K562 (cell line): ENCODE results near the gene RNF168. TPM values are rescaled to one million over a fixed set of nuclear protein-coding genes. Genes with fewer than 3 reads are reported as not detected.

Experiments
- ASH1L ChIP-seq: fragments of 450-650 bp; IDR thresholded peaks from 2 replicates; pipeline ENCODE4 v1.6.1; 2018; ENCODE audit warnings: borderline replicate concordance, mild to moderate bottlenecking, low read depth; ENCODE audit not compliant: partially characterized antibody
- BRD9 ChIP-seq: fragments of 450-650 bp; IDR thresholded peaks from 2 replicates; pipeline ENCODE4 v1.6.1; 2018; ENCODE audit warnings: low read depth; ENCODE audit not compliant: partially characterized antibody
- ETV5 ChIP-seq: sonication (generic); formaldehyde crosslinking; IDR thresholded peaks from 2 replicates; pipeline ENCODE4 v1.4.0; 2020; ENCODE audit warnings: low read depth, mild to moderate bottlenecking, missing genetic modification reagents
- FOXJ2 ChIP-seq: fragments of 200-800 bp; sonication (Bioruptor generic); IDR thresholded peaks from 2 replicates; pipeline ENCODE4 v1.6.1; 2016; ENCODE audit warnings: missing genetic modification characterization, missing compliant biosample characterization
- GTF2E2 ChIP-seq: fragments of 200-800 bp; sonication (Bioruptor generic); IDR thresholded peaks from 2 replicates; pipeline ENCODE4 v1.6.1; 2016; ENCODE audit warnings: missing genetic modification characterization, missing compliant biosample characterization
- GTF2F1 ChIP-seq: IDR thresholded peaks from 2 replicates; pipeline ENCODE4 v1.6.1; 2011; ENCODE audit warnings: low read depth, low read length, improper control_type of control experiment
- HDAC1 ChIP-seq, 2 experiments: fragments of 450-650 bp; IDR thresholded peaks; 2 replicates each; pipeline ENCODE4 v1.6.1; 2016 to 2017; ENCODE audit warnings: inconsistent platforms in 1 of 2, mild to moderate bottlenecking in 1 of 2, moderate library complexity in 1 of 2
- HDGF ChIP-seq: fragments of 450-650 bp; IDR thresholded peaks from 2 replicates; pipeline ENCODE4 v1.6.1; 2016
- MAFG ChIP-seq: fragments of 450-650 bp; conservative IDR thresholded peaks from 2 replicates; pipeline ENCODE4 v1.6.1; 2016; ENCODE audit warnings: missing genetic modification characterization, missing compliant biosample characterization
- MAX ChIP-seq: sonication (generic); formaldehyde crosslinking; IDR thresholded peaks from 2 replicates; pipeline ENCODE4 v1.9.0; 2022; ENCODE audit warnings: mild to moderate bottlenecking, missing genetic modification reagents
- MYC ChIP-seq, 2 experiments: fragments of 250-450 bp in 1 of 2; sonication (Bioruptor Pico) in 1 of 2; IDR thresholded peaks; 2 replicates each; pipeline versions ENCODE4 v1.5.1 to v1.6.1; 2012 to 2021; ENCODE audit warnings: low read depth in 2 of 2, borderline replicate concordance in 1 of 2, improper control_type of control experiment in 1 of 2, low read length in 1 of 2, mild to moderate bottlenecking in 1 of 2, moderate library complexity in 1 of 2
- PHB2 ChIP-seq: fragments of 450-650 bp; IDR thresholded peaks from 2 replicates; pipeline ENCODE4 v1.6.1; 2017; ENCODE audit warnings: low read depth
- POLR2A ChIP-seq: fragments of 450-650 bp; conservative IDR thresholded peaks from 2 replicates; pipeline ENCODE4 v1.6.1; 2016
- RCOR1 ChIP-seq, 2 experiments: IDR thresholded peaks; 2 replicates each; pipeline ENCODE4 v1.6.1; 2012; ENCODE audit warnings: low read depth in 2 of 2, low read length in 2 of 2, borderline replicate concordance in 1 of 2, improper control_type of control experiment in 1 of 2
- SETDB1 ChIP-seq: IDR thresholded peaks from one replicate; pipeline ENCODE4 v1.6.1; 2012; ENCODE audit warnings: low read length, control low read depth, inconsistent platforms
- TRIM25 ChIP-seq: fragments of 450-650 bp; IDR thresholded peaks from 2 replicates; pipeline ENCODE4 v1.7.0; 2016; ENCODE audit warnings: borderline replicate concordance
- ZBTB17 ChIP-seq: fragments of 450-650 bp; formaldehyde crosslinking; IDR thresholded peaks from 2 replicates; pipeline ENCODE4 v1.4.0; 2020; ENCODE audit warnings: mild to moderate bottlenecking
- ZNF134 ChIP-seq: fragments of 250-450 bp; sonication (Bioruptor Pico); conservative IDR thresholded peaks from 2 replicates; pipeline ENCODE4 v1.4.0; 2020
- ZNF384 ChIP-seq: IDR thresholded peaks from 2 replicates; pipeline ENCODE4 v1.6.1; 2012; ENCODE audit warnings: low read depth, low read length, improper control_type of control experiment
- ZNF79 ChIP-seq: fragments of 250-450 bp; sonication (Bioruptor Pico); IDR thresholded peaks from 2 replicates; pipeline ENCODE4 v1.4.0; 2020; ENCODE audit warnings: low read depth, mild to moderate bottlenecking, moderate library complexity
- polyA plus RNA-seq, 8 experiments: library from polyadenylated mRNA; depleted of rRNA in 4 of 8; stranded (reverse) in 5 of 8; unstranded in 3 of 8; fragments of >200 nt; fragmentation: Nextera tagmentation in 2 of 8; fragmentation: Illumina TruSeq in 1 of 8; extraction: Ambion mirVana in 2 of 8; extraction: Trizol in 1 of 8; gene quantifications; 2 replicates each; pipeline versions ENCODE4 v1.2.1 to v1.2.3, GENCODE V29; 2011 to 2014; ENCODE audit warnings: inconsistent platforms in 1 of 8, missing spikeins in 1 of 8
- total RNA-seq, 7 experiments: library from RNA; depleted of rRNA in 6 of 7; stranded (reverse); fragments of >200 nt in 6 of 7; fragmentation: Illumina TruSeq in 2 of 7; extraction: Trizol in 2 of 7; gene quantifications; 2 replicates each; pipeline versions ENCODE4 v1.2.1 to v1.2.3, GENCODE V29; 2011 to 2021; ENCODE audit warnings: low replicate concordance in 1 of 7
- TF ChIP-seq, protein P1 (sequence below): fragments of 250-450 bp; sonication (Bioruptor Pico); IDR thresholded peaks from 2 replicates; pipeline ENCODE4 v1.5.0; 2022; ENCODE audit warnings: mild to moderate bottlenecking
- TF ChIP-seq, protein P2 (sequence below): sonication (generic); formaldehyde crosslinking; IDR thresholded peaks from 2 replicates; pipeline ENCODE4 v1.8.1; 2022; ENCODE audit warnings: missing genetic modification reagents
- TF ChIP-seq, protein P3 (sequence below): fragments of 450-650 bp; conservative IDR thresholded peaks from 2 replicates; pipeline ENCODE4 v1.6.1; 2016; ENCODE audit warnings: missing genetic modification characterization, low read depth, mild to moderate bottlenecking, missing compliant biosample characterization, moderate library complexity

Gene RNF168
- total and polyA plus RNA-seq, 9 of the 15 experiments (the other 6 are each of a cell fraction or from before 2014, with no cell fraction given) = 6.0 to 32.1 (median 16.6) TPM

DNA sequence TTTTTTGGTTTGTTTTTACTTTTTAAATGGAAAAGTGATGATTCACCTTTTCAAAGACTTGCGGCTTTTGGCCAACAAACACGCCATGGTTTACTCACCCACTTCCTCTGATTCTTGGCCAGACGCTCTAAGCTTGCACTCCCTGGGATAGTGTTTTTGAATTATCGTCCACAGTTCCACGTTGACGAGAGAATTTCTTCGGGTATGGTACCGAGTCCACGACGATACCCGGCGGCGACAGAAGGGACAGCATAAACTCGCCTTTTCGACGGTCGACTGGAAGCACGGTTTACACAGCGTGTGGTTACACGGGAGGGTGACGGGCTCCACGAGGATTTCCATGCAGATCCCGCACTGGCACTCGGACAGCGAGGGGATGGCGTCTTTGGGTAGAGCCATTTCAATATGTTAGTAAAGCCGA, 783 bp downstream of the RNF168 start (continued):
- TF ChIP-seq, protein P1, sequence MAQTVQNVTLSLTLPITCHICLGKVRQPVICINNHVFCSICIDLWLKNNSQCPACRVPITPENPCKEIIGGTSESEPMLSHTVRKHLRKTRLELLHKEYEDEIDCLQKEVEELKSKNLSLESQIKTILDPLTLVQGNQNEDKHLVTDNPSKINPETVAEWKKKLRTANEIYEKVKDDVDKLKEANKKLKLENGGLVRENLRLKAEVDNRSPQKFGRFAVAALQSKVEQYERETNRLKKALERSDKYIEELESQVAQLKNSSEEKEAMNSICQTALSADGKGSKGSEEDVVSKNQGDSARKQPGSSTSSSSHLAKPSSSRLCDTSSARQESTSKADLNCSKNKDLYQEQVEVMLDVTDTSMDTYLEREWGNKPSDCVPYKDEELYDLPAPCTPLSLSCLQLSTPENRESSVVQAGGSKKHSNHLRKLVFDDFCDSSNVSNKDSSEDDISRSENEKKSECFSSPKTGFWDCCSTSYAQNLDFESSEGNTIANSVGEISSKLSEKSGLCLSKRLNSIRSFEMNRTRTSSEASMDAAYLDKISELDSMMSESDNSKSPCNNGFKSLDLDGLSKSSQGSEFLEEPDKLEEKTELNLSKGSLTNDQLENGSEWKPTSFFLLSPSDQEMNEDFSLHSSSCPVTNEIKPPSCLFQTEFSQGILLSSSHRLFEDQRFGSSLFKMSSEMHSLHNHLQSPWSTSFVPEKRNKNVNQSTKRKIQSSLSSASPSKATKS (CRISPR knock-in tag) = no peak
- TF ChIP-seq PHB2 = no peak
- TF ChIP-seq BRD9 = no peak
- TF ChIP-seq GTF2F1 = no peak
- TF ChIP-seq MYC (IDR thresholded peaks at IDR 0.05; ENCODE audit: low read depth, low read length) = no peak
- TF ChIP-seq MYC (CRISPR knock-in tag; IDR thresholded peaks at IDR 0.05; ENCODE audit: borderline replicate concordance, low read depth) = no peak
- TF ChIP-seq HDAC1 (IDR thresholded peaks at IDR 0.05) = peak in 1 of 2 experiments; percentile 73; a peak in 2 of 4 replicates
- TF ChIP-seq ZNF384 = no peak
- TF ChIP-seq HDGF = no peak
- TF ChIP-seq RCOR1 (IDR thresholded peaks at IDR 0.05; ENCODE audit: borderline replicate concordance in 1 of 2, low read depth in 2 of 2, low read length in 2 of 2) = no peak
- no peak for TF ChIP-seq FOXJ2
- no peak for TF ChIP-seq TRIM25
- TF ChIP-seq ZNF79 = no peak
- TF ChIP-seq GTF2E2 (tag) = no peak; the same call in 1 of the 2 replicates
- TF ChIP-seq ZBTB17 (CRISPR knock-in tag) = 0 out of 2 replicates have a peak, but pooled peaks have one; percentile 18
- TF ChIP-seq ASH1L = no peak
- TF ChIP-seq, protein P2, sequence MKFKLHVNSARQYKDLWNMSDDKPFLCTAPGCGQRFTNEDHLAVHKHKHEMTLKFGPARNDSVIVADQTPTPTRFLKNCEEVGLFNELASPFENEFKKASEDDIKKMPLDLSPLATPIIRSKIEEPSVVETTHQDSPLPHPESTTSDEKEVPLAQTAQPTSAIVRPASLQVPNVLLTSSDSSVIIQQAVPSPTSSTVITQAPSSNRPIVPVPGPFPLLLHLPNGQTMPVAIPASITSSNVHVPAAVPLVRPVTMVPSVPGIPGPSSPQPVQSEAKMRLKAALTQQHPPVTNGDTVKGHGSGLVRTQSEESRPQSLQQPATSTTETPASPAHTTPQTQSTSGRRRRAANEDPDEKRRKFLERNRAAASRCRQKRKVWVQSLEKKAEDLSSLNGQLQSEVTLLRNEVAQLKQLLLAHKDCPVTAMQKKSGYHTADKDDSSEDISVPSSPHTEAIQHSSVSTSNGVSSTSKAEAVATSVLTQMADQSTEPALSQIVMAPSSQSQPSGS = no peak
- no peak for TF ChIP-seq SETDB1
- no peak for TF ChIP-seq ETV5
- TF ChIP-seq, protein P3, sequence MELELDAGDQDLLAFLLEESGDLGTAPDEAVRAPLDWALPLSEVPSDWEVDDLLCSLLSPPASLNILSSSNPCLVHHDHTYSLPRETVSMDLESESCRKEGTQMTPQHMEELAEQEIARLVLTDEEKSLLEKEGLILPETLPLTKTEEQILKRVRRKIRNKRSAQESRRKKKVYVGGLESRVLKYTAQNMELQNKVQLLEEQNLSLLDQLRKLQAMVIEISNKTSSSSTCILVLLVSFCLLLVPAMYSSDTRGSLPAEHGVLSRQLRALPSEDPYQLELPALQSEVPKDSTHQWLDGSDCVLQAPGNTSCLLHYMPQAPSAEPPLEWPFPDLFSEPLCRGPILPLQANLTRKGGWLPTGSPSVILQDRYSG (tag) = no peak
- TF ChIP-seq POLR2A = no peak
- no peak for TF ChIP-seq MAX (CRISPR knock-in tag)
- TF ChIP-seq ZNF134 (CRISPR knock-in tag) = no peak
- no peak for TF ChIP-seq MAFG (tag)
